GM19452 (cell line): Measurements from ENCODE around the gene C1QTNF8.

Experiments
- ATAC-seq: cut with Tn5 transposase; IDR thresholded peaks from one replicate; pipeline ENCODE4 v1.9.1; 2021; ENCODE audit not compliant: unreplicated experiment

The C1QTNF8 gene

DNA sequence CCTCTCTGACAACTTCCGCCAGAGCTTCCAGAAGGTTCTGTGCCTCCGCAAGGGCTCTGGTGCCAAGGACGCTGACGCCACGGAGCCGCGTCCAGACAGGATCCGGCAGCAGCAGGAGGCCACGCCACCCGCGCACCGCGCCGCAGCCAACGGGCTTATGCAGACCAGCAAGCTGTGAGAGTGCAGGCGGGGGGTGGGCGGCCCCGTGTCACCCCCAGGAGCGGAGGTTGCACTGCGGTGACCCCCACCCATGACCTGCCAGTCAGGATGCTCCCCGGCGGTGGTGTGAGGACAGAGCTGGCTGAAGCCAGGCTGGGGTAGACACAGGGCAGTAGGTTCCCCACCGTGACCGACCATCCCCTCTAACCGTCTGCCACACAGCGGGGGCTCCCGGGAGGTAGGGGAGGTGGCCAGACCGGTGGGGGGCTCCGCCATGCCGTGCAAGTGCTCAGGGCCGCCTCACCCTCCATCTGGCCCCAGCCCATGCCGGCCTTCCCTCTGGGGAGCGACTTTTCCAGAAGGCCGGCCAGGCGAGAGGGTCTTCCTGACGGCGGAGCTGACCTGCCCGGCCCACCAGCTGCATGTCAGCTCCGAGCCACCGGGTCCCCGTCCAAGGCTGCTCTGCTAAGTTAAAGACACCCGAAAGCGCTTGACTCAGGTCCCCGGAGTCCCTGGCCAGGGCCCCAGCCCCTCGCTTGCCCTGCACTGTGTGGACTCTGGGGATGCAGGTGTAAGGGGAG, 16.1 kb downstream of the C1QTNF8 start:
- no peak for ATAC-seq

- ATAC-seq = no peak
Observed at GRCh38 chr16:1079341-1079740, 16.7 kb downstream of the C1QTNF8 start.

- no peak for ATAC-seq
Observed at GRCh38 chr16:1078579-1079021, 17.4 kb downstream of the C1QTNF8 start.

- ATAC-seq = no peak
Observed at GRCh38 chr16:1077877-1078578, 18.0 kb downstream of the C1QTNF8 start.

DNA sequence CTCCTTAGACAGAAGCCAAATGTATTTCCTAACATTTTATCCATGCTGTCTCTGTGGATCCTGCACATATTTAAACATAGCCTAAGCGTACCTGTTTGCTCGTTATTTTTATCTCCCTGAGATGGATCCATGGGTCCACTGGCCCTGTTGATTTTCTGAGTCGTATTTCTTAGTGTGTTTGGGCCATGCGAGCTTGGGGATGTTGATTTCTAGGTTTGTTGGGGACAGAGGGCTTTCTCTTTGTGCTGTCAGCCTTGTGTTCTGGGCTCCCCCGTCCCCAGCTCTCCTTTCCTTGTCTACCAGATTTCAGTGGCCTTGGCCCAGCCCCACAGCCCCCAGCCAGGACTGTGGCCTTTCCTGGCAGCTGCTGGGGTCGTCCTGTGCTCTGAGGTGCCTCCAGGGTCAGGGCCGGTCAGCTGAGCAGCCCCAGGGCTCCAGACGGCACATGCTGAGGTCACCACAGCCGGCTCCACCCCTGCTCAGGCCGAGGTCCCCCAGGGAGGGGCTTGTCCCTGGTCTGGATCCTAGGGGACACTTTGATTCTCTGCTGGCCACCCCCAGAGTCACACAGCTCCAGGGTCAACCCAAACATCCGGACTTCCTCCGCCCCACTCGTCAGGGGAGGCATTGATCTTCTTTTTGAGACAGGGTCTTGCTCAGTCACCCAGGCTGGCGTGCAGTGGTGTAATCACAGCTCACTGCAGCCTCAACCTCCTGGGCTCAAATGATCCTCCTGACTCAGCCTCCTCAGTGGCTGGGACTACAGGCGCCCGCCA, 19.1 kb downstream of the C1QTNF8 start:
- no peak for ATAC-seq

DNA sequence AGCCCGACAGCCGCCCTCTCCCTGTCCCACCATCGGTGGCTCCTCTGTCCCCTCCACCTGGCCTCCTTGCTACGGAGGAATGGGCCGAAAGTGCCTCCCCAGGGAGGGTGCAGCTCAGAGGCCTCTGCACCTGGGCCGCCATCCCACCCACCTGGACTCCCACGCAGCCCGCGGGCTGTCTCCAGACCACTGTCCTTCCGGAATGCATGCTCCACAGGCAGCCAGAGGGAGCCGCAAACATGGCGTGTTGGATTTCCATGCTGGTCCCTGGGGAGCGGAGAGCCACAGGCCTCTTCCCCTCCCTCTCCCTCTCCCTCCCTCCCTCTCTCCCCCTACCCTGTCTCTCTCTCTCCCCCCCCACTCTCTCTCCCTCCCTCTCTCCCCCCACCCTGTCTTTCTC, 20.5 kb downstream of the C1QTNF8 start:
- no peak for ATAC-seq

GRCh38 chr16:1074379-1074649, 21.7 kb downstream of the C1QTNF8 start:
- no peak for ATAC-seq

DNA sequence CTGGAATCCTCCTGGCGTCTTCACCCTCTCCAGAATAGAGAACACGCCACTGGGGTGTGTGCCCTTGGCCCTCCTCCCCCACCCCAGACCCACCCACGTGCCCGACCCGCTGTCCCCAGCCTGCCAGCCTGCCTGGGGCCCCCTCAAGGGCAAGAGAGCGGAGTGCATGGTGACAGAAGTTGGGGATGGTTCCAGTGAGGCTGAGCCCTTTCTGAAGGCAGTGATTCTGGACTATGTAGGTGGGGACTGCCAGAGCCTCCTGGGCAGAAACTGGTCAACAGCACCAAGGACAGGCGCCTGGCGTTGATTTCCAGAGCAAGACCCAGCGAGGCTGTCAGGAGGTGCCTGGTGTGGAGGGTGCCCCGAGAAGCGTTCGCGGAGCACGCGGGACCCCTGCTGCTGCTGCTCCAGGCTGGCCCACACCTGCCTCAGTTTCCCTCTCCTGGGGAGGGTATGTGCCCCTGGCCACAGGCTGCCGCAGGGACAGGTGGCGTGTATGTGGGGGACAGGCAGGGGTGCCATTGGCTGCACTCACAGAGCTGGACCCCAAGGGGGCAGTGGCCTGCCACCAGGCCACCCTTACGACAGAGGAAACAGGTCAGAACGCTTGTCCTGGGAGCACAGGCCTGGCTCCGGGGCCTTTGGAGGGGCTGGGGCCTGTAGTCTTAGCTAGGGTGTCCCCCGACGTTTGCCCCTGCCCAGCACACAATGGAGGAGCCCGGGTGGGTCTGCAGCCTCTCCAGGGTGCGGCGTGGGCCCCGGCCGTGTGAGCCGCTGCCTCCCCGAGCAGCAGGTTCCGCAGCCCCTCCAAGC, 22.3 kb downstream of the C1QTNF8 start:
- no peak for ATAC-seq

DNA sequence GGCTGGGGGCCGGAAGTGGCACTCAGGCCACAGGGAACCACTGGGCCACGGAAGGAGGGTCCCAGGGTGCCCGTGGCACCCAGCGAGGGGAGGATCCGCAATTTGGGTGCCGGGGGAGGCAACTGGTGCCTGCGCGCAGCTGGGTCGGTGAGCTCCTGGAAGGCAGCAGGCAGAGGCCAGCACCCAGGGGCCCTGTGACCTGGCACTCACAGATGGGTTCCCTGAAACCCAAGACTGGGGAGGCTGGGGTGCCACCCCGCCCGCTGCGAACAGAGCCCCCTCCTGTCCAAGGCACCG, 22.8 kb downstream of the C1QTNF8 start:
- no peak for ATAC-seq

GRCh38 chr16:1072526-1073261, 23.4 kb downstream of the C1QTNF8 start, which contains the start of gene SSTR5:
Gene SSTR5 (plus strand): TSS chr16:1072747. CDS start chr16:1078869, 6,122 bp downstream.
- ATAC-seq = no peak

- no peak for ATAC-seq
Observed at GRCh38 chr16:1071561-1072225, 24.4 kb downstream of the C1QTNF8 start.

DNA sequence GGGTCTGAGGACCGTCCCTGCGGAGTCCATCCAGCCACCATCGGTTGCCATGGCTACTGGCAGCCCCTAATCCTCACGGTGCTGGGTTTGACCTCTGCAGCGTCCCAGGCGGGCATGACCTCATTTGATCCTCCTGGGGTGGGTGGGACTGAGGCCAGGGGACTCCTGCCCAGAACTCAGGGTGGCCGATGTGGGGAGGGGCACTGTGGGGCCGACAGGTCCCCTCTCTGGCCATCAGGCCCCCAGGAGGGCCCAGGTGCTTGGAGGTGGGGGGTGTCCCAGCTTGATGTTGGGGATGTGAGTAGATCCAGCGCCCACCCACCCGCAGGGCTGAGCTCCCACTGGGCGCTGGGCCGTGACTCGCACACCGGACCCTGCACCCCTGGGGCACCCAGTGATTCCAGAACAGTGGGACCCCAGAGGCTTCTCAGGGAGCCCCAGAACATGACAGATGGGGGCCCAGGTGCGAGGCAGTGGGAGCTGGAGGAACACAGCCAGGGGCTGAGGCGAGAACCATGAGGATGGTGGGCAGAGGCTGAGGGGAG, 25.1 kb downstream of the C1QTNF8 start:
- no peak for ATAC-seq

DNA sequence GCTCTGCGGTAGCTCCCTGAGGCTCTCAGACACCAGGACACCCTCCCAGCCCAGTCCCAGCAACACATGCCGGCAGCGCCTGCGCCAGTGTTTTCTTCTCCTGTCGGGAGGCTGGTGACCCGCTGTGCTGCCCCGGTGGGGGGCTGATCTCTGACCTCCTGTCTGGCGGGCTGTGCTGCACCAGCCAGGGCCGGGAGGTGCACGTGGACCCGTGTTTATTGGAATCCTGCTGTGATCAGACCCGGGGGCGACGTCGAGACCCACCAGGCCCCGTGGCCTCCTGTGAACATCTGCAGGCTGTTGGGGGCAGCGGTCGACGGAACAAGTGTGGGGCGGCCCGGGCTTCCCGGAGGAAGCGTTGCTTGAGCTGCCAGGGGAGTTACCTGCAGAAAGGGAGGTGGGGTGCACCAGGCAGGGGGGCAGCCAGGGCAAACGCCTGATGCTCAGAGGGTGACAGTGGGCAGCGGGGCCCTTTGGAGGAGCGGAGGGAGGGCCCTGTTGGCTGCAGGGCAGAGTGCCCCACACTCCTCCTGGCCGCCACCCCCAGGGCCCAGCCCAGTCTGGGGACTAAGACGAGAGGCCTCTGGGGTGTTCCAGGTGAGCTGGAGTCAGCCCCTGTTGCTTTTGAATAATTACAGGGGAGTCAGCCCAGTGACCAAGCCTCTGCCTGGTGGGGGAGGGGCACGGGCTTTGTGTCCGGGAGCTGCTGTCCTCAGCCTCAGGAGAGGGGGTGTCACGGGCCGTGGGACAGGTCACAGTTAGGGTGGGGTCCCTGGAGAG, 25.8 kb downstream of the C1QTNF8 start:
- no peak for ATAC-seq

GRCh38 chr16:1069154-1069553, 26.9 kb downstream of the C1QTNF8 start:
- no peak for ATAC-seq

DNA sequence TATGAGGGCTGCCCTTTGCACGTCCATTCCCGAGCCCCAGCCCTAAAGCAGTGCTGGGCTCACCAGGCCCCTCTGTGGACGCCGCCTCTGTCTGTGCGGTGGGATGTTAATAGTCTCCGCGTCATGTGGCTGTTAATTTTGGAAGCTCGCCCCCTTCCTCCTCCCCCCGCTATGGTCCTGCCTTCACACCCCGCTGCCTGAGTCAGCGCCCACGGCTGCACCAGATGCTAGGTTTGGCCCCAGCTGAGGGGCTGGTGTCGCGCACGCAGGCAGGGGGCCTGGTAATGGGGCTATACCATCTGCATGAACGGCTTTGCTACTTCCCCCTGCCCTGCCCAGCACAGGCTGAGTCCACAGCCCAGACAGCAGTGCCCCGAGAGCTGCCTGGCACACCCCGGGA, 27.6 kb downstream of the C1QTNF8 start:
- no peak for ATAC-seq

GRCh38 chr16:1067629-1068028, 28.4 kb downstream of the C1QTNF8 start:
- no peak for ATAC-seq

GRCh38 chr16:1066584-1067172, 29.4 kb downstream of the C1QTNF8 start:
- no peak for ATAC-seq

GRCh38 chr16:1065469-1066128, 30.4 kb downstream of the C1QTNF8 start:
- no peak for ATAC-seq
